Measurements from ENCODE around the gene NFE2L3.
"Not testable (repeated sequence)": the region's sequence is repeated elsewhere in the genome, so short reads cannot be mapped to it uniquely, and the experiment has no call there.

Gene NFE2L3

GRCh38 chr7:26144184-26145080, 7.6 kb upstream of the NFE2L3 start:
- DNase-seq, result no peak
- intact Hi-C loops (cut with DNase I), result no loop called here

GRCh38 chr7:26145238-26145637, 6.8 kb upstream of the NFE2L3 start:
- intact Hi-C loops (cut with DNase I), result no loop called here
- DNase-seq, result no peak

- DNase-seq, result no peak
- intact Hi-C loops (cut with DNase I), result no loop called here
Measured at GRCh38 chr7:26147030-26147429, 5.0 kb upstream of the NFE2L3 start.

GRCh38 chr7:26147646-26148306, 4.2 kb upstream of the NFE2L3 start:
- intact Hi-C loops (cut with DNase I); DNase-seq: not testable (repeated sequence)

- DNase-seq; intact Hi-C loops (cut with DNase I): not testable (repeated sequence)
Measured at GRCh38 chr7:26148307-26148700, 3.7 kb upstream of the NFE2L3 start.

- intact Hi-C loops (cut with DNase I), result no loop called here
- DNase-seq, result no peak
Measured at GRCh38 chr7:26149391-26149977, 2.5 kb upstream of the NFE2L3 start.

GRCh38 chr7:26151096-26151495, 902 bp upstream of the NFE2L3 start:
- no peak for DNase-seq
- intact Hi-C loops (cut with DNase I), result no loop called here

- DNase-seq, result no peak
- intact Hi-C loops (cut with DNase I), result no loop called here
Measured at GRCh38 chr7:26151650-26151952, 397 bp upstream of the NFE2L3 start.

GRCh38 chr7:26152782-26153240, 813 bp downstream of the NFE2L3 start:
- intact Hi-C loops (cut with DNase I); DNase-seq: not testable (repeated sequence)

GRCh38 chr7:26153241-26153822, 1.3 kb downstream of the NFE2L3 start:
- intact Hi-C loops (cut with DNase I), result no loop called here

GRCh38 chr7:26153823-26154783, 2.1 kb downstream of the NFE2L3 start:
- DNase-seq, result no peak
- intact Hi-C loops (cut with DNase I), result no loop called here

More at GRCh38 chr7:26153241-26153822, 1.3 kb downstream of the NFE2L3 start:
- no peak for DNase-seq

GRCh38 chr7:26155531-26156375, 3.8 kb downstream of the NFE2L3 start:
- DNase-seq, result no peak
- intact Hi-C loops (cut with DNase I), result no loop called here

GRCh38 chr7:26156451-26157420, 4.7 kb downstream of the NFE2L3 start:
- intact Hi-C loops (cut with DNase I), result no loop called here
- no peak for DNase-seq

- no peak for DNase-seq
- intact Hi-C loops (cut with DNase I), result no loop called here
Measured at GRCh38 chr7:26157520-26158105, 5.6 kb downstream of the NFE2L3 start.

- intact Hi-C loops (cut with DNase I), result no loop called here
- DNase-seq, result no peak
Measured at GRCh38 chr7:26159243-26159642, 7.2 kb downstream of the NFE2L3 start.

GRCh38 chr7:26160896-26161295, 8.9 kb downstream of the NFE2L3 start:
- DNase-seq, result no peak

More at GRCh38 chr7:26160896-26161295, 8.9 kb downstream of the NFE2L3 start:
- intact Hi-C loops (cut with DNase I), result no loop called here
